ENCODE results near the gene BDH1.

DNA sequence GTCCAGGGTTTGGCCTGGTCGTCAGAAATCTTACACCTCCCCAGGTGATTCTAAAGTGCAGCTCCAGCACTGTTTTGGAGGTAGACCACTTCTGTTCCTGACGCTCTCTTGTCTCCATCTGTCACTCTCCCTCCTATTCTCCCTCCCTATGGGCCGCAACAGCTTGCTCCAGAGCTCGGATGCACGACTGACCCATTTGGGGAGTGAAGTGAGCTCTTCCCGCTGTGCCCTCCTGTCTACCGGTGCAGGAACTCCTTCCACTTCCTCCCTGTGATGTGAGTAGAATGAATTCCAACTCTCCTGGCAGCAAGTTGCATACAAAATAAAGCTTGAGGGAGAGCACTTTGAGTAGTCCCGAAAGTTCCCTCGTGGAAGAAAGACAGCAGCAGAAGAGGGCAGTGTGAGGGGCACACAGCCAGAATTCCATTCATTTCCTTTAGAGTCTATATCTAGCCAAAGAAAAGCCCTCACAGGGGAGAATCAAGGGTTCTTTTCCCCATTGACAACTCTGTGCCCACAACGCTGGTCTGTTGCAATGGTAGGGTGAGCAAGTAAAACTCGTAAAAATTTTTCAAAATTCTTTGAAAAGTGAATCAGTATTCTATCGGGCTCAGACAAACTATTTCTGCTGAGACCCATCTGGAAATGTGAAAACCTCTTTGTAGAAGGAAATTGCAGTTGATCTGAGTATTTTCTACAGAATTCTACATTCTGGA, 39.9 kb upstream of the BDH1 start:
- TF ChIP-seq, protein P1, sequence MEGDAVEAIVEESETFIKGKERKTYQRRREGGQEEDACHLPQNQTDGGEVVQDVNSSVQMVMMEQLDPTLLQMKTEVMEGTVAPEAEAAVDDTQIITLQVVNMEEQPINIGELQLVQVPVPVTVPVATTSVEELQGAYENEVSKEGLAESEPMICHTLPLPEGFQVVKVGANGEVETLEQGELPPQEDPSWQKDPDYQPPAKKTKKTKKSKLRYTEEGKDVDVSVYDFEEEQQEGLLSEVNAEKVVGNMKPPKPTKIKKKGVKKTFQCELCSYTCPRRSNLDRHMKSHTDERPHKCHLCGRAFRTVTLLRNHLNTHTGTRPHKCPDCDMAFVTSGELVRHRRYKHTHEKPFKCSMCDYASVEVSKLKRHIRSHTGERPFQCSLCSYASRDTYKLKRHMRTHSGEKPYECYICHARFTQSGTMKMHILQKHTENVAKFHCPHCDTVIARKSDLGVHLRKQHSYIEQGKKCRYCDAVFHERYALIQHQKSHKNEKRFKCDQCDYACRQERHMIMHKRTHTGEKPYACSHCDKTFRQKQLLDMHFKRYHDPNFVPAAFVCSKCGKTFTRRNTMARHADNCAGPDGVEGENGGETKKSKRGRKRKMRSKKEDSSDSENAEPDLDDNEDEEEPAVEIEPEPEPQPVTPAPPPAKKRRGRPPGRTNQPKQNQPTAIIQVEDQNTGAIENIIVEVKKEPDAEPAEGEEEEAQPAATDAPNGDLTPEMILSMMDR (IDR thresholded peaks at IDR 0.05): no peak
- TF ChIP-seq EP300 (IDR thresholded peaks at IDR 0.05) (no peak), POLR2A (IDR thresholded peaks at IDR 0.05) (no peak)

Measured in upper lobe of left lung (tissue), 4 donors.